Vagina (tissue), 2 donors: ENCODE results near the gene CTNNA3. TPM values are rescaled to one million over a fixed set of nuclear protein-coding genes. Genes with fewer than 3 reads are reported as not detected.
"Not testable (repeated sequence)": the region's sequence is repeated elsewhere in the genome, so short reads cannot be mapped to it uniquely, and the experiment has no call there.

Experiments used
- DNase-seq, 2 donors: peaks; one replicate each; pipeline ENCODE4 v3.0.0-alpha.2; 2017; ENCODE audit errors: extremely low spot score in 2 of 2
- H3K27ac ChIP-seq: fragments of 200-600 bp; sonication (generic); one replicate; pipeline ENCODE4 v1.5.1; 2019
- H3K27me3 ChIP-seq: fragments of 200-600 bp; sonication (generic); one replicate; pipeline ENCODE4 v1.5.1; 2019
- H3K36me3 ChIP-seq, 2 donors: fragments of 200-600 bp; sonication (generic); one replicate each; pipeline ENCODE4 v1.5.1; 2017 to 2019
- H3K4me1 ChIP-seq: fragments of 200-600 bp; sonication (generic); one replicate; pipeline ENCODE4 v1.5.1; 2019
- H3K4me3 ChIP-seq, 2 donors: fragments of 200-600 bp; sonication (generic); 1 replicate in 1 of 2; 2 replicates in 1 of 2; pipeline ENCODE4 v1.5.1; 2016 to 2019
- H3K9me3 ChIP-seq: fragments of 200-600 bp; sonication (generic); one replicate; pipeline ENCODE4 v1.5.1; 2019
- POLR2A ChIP-seq, 2 donors: fragments of 450-650 bp; IDR thresholded peaks; one replicate each; pipeline ENCODE4 v1.6.1; 2017; ENCODE audit warnings: antibody characterized with exemption in 2 of 2, mild to moderate bottlenecking in 2 of 2, moderate library complexity in 2 of 2
- POLR2AphosphoS5 ChIP-seq, 2 donors: sonication (generic); formaldehyde crosslinking; IDR thresholded peaks; one replicate each; pipeline ENCODE4 v1.9.0; 2017; ENCODE audit warnings: antibody characterized with exemption in 2 of 2, mild to moderate bottlenecking in 2 of 2, low read depth in 1 of 2; ENCODE audit not compliant: insufficient read depth in 1 of 2
- intact Hi-C: fragments of 100-400 bp; cut with DNase I; formaldehyde crosslinking; loops from one replicate; pipeline ENCODE4 v1.15.1; 2023
- total RNA-seq: library from RNA; depleted of rRNA; stranded (reverse); fragments of >200 nt; gene quantifications from one replicate; pipeline ENCODE4 v1.2.3, GENCODE V29; 2016
- TF ChIP-seq, protein P1 (sequence below), 3 experiments: fragments of 450-650 bp in 2 of 3; fragments of 200-600 bp in 1 of 3; sonication (generic) in 1 of 3; IDR thresholded peaks; one replicate each; pipeline ENCODE4 v1.5.1; 2017 to 2019; ENCODE audit warnings: antibody characterized with exemption in 3 of 3, mild to moderate bottlenecking in 2 of 3, moderate library complexity in 2 of 3

Gene CTNNA3
- total RNA-seq, 1 donor from 2014 or later = 0.98 TPM

DNA sequence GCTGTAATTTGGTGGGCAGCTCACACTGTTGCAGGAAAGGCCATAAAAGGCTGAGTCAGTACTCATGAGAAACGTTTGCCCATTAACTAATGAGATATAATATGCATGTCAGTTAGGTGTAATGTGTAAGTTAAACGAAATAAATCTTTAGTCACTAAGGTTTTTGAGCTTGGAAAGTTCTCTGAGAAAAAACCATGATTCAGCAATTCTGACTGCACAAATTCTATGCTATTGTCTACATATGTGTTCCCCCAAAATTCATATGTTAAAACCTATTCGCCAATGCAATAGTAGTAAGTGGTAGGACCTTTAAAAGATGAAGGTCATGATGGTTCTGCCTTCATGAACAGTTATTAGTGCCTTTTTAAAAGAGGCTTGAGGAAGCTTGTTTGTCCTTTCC, 1329.8 kb downstream of the CTNNA3 start:
- no peak overlapping the region for H3K4me3 ChIP-seq
- intact Hi-C loops = no loop called here
- no peak for TF ChIP-seq POLR2AphosphoS5 (IDR thresholded peaks at IDR 0.05; ENCODE audit: insufficient read depth in 1 of 2, low read depth in 1 of 2)
- TF ChIP-seq POLR2A (IDR thresholded peaks at IDR 0.05) = no peak
- TF ChIP-seq, protein P1, sequence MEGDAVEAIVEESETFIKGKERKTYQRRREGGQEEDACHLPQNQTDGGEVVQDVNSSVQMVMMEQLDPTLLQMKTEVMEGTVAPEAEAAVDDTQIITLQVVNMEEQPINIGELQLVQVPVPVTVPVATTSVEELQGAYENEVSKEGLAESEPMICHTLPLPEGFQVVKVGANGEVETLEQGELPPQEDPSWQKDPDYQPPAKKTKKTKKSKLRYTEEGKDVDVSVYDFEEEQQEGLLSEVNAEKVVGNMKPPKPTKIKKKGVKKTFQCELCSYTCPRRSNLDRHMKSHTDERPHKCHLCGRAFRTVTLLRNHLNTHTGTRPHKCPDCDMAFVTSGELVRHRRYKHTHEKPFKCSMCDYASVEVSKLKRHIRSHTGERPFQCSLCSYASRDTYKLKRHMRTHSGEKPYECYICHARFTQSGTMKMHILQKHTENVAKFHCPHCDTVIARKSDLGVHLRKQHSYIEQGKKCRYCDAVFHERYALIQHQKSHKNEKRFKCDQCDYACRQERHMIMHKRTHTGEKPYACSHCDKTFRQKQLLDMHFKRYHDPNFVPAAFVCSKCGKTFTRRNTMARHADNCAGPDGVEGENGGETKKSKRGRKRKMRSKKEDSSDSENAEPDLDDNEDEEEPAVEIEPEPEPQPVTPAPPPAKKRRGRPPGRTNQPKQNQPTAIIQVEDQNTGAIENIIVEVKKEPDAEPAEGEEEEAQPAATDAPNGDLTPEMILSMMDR (IDR thresholded peaks at IDR 0.05) = no peak

DNA sequence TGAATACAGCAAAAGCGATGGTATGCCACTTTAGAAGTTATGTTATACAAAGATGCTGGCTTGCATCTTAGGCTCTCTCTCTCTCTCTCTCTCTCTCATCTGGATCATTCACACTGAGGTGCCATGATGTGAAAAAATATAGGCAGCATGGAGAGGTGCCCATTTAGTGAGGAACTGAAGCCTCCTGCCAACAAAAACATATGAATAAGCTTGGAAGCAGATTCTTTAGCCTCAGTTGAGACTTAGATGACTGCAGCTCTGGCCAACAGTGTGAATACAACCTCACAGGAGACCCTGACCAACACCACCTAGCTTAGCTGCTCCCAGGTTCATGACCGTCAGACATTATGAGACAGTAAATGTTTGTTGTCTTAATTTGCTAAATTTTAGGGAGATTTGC, 1330.3 kb downstream of the CTNNA3 start:
- H3K9me3 ChIP-seq = no peaks in the 10 kb centered on the region
- no peak overlapping the region for H3K27ac ChIP-seq
- no peaks in the 10 kb centered on the region for H3K27me3 ChIP-seq
- H3K36me3 ChIP-seq = no peaks in the 10 kb centered on the region
- H3K4me1 ChIP-seq = no peaks in the 10 kb centered on the region
- intact Hi-C loops = no loop called here
- TF ChIP-seq POLR2AphosphoS5 (IDR thresholded peaks at IDR 0.05; ENCODE audit: insufficient read depth in 1 of 2, low read depth in 1 of 2) (no peak), POLR2A (IDR thresholded peaks at IDR 0.05) (no peak)
- TF ChIP-seq, protein P1 (IDR thresholded peaks at IDR 0.05) = no peak
- H3K4me3 ChIP-seq = no peak overlapping the region
- DNase-seq = no peak

More for the DNA sequence above, 1329.8 kb downstream of the CTNNA3 start:
- no peaks in the 10 kb centered on the region for H3K27me3 ChIP-seq
- H3K4me1 ChIP-seq = no peaks in the 10 kb centered on the region
- no peaks in the 10 kb centered on the region for H3K9me3 ChIP-seq
- no peaks in the 10 kb centered on the region for H3K36me3 ChIP-seq
- no peak overlapping the region for H3K27ac ChIP-seq
- DNase-seq = no peak

DNA sequence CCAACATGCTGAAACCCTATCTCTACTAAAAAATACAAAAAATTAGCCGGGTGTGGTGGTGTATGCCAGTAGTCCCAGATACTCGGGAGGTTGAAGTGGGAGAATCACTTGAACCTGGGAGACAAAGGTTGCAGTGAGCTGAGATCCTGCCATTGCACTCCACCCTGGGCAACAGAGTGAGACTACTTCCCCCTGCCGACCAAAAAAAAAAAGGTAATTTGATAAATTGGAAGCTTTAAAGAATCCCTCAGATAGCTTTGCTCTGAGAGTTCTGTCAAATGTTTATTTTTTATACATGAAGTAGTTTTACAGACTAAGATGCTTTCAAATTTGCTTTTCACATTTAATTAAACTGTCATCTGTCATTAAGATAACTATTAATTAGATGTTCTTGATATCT, 1333.5 kb downstream of the CTNNA3 start:
- no peak for TF ChIP-seq POLR2AphosphoS5 (IDR thresholded peaks at IDR 0.05; ENCODE audit: insufficient read depth in 1 of 2, low read depth in 1 of 2)
- TF ChIP-seq, protein P1 (IDR thresholded peaks at IDR 0.05) = no peak
- no peak for TF ChIP-seq POLR2A (IDR thresholded peaks at IDR 0.05)
- Histone ChIP-seq H3K27me3 (no peaks in the 10 kb centered on the region), H3K36me3 (no peaks in the 10 kb centered on the region), H3K9me3 (no peaks in the 10 kb centered on the region), H3K4me1 (no peaks in the 10 kb centered on the region), H3K27ac (no peak overlapping the region), H3K4me3 (no peak overlapping the region)
- intact Hi-C loops = no loop called here
- no peak for DNase-seq

DNA sequence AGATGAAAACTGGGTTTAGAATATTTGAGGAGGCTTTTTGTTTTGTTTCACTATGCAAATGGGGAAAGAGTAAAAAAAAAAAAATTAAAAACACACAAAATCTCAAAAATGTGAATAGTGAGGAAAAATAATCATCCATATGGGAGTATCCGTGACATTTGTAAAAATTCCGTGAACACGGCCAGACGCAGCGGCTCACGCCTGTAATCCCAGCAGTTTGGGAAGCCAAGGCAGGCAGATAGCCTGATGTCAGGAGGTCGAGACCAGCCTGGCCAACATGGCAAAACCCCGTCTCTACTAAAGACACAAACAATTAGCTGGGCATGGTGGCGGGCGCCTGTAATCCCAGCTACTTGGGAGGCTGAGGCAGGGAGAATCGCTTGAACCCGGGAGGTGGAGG, 1342.2 kb downstream of the CTNNA3 start:
- H3K27me3 ChIP-seq, H3K9me3 ChIP-seq, H3K4me3 ChIP-seq, DNase-seq, H3K36me3 ChIP-seq, H3K4me1 ChIP-seq, intact Hi-C loops, H3K27ac ChIP-seq: not testable (repeated sequence)

DNA sequence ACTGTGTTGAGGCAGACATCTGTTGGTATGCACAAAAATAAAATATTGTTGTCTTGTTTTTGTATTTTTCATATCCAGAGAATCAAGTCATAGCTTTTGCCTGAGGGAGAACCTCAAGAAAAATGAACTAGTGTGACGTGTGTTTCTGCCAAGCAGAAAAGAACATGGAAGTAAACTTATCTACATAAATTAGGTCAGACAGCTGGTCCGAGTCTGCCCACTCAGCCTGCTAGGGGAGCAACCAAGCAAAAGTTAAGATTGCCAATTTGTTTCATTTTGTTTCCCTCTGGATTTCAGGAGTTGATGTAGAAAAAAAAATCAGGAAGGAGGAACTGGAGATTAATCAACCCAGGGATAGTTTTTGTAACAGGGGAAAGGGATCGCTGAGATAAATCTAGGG, 1342.6 kb downstream of the CTNNA3 start:
- intact Hi-C loops = no loop called here
- Histone ChIP-seq H3K36me3 (no peaks in the 10 kb centered on the region), H3K4me3 (no peak overlapping the region), H3K27me3 (no peaks in the 10 kb centered on the region), H3K27ac (no peak overlapping the region), H3K4me1 (no peaks in the 10 kb centered on the region), H3K9me3 (no peaks in the 10 kb centered on the region)
- TF ChIP-seq, protein P1 (IDR thresholded peaks at IDR 0.05) = no peak
- TF ChIP-seq POLR2AphosphoS5 (IDR thresholded peaks at IDR 0.05; ENCODE audit: insufficient read depth in 1 of 2, low read depth in 1 of 2) (no peak), POLR2A (IDR thresholded peaks at IDR 0.05) (no peak)
- no peak for DNase-seq
